Vagina (tissue), 2 donors: ENCODE results near the gene FAM53A.

Experiments used
- POLR2A ChIP-seq, 2 donors: fragments of 450-650 bp; IDR thresholded peaks; one replicate each; pipeline ENCODE4 v1.6.1; 2017; ENCODE audit warnings: antibody characterized with exemption in 2 of 2, mild to moderate bottlenecking in 2 of 2, moderate library complexity in 2 of 2
- POLR2AphosphoS5 ChIP-seq, 2 donors: sonication (generic); formaldehyde crosslinking; IDR thresholded peaks; one replicate each; pipeline ENCODE4 v1.9.0; 2017; ENCODE audit warnings: antibody characterized with exemption in 2 of 2, mild to moderate bottlenecking in 2 of 2, low read depth in 1 of 2; ENCODE audit not compliant: insufficient read depth in 1 of 2
- TF ChIP-seq, protein P1 (sequence below), 3 experiments: fragments of 450-650 bp in 2 of 3; fragments of 200-600 bp in 1 of 3; sonication (generic) in 1 of 3; IDR thresholded peaks; one replicate each; pipeline ENCODE4 v1.5.1; 2017 to 2019; ENCODE audit warnings: antibody characterized with exemption in 3 of 3, mild to moderate bottlenecking in 2 of 3, moderate library complexity in 2 of 3

DNA sequence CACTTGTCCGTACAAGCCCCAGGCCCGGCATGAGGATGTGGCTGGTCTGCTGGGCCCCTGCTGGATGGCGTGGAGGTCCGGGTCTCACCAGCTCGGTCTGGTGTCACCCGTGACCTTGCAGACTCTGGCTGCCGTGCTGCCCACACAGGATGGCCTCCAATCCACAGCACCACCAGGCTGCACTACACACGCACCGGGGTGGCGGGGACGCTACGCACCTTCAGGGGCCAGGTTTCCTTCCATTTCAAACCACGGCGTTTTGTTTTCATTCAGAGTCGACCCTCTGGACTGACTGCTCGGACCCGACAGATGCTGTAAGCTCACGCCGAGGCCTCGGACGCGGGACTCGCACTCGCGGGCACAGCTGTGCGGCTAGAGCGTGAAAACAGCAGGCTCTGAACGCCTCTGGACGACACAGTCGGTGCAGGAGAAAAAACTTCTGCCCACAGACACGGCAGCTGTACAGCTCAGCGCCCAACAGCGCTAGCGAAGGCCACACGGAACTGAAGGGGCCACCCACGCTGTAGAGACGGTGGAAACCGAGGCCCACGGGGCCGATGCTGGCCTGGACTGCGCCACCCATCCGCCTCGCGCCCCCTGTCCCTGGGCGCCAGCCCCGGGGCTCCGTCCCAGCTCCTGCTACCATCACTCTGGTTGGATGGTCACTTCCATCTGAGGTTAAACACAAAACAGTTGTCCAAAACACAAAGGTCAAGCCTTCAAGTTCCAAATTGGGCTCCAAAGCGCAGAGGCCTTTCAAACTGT is 40.0 kb downstream of the FAM53A start:
- TF ChIP-seq POLR2A (IDR thresholded peaks at IDR 0.05): no peak
- TF ChIP-seq, protein P1, sequence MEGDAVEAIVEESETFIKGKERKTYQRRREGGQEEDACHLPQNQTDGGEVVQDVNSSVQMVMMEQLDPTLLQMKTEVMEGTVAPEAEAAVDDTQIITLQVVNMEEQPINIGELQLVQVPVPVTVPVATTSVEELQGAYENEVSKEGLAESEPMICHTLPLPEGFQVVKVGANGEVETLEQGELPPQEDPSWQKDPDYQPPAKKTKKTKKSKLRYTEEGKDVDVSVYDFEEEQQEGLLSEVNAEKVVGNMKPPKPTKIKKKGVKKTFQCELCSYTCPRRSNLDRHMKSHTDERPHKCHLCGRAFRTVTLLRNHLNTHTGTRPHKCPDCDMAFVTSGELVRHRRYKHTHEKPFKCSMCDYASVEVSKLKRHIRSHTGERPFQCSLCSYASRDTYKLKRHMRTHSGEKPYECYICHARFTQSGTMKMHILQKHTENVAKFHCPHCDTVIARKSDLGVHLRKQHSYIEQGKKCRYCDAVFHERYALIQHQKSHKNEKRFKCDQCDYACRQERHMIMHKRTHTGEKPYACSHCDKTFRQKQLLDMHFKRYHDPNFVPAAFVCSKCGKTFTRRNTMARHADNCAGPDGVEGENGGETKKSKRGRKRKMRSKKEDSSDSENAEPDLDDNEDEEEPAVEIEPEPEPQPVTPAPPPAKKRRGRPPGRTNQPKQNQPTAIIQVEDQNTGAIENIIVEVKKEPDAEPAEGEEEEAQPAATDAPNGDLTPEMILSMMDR (IDR thresholded peaks at IDR 0.05): no peak
- TF ChIP-seq POLR2AphosphoS5 (IDR thresholded peaks at IDR 0.05; ENCODE audit: insufficient read depth in 1 of 2, low read depth in 1 of 2): no peak
